ENCODE measurements around the gene TCP11L2. TPM values are rescaled to one million over a fixed set of nuclear protein-coding genes. Genes with fewer than 3 reads are reported as not detected.
A peak's percentile ranks its signal among the peaks of the same experiment; 100 is the strongest.

TCP11L2 gene
- total and polyA plus RNA-seq, 4 donors: 2.5 to 98.1 (median 5.9) TPM

GRCh38 chr12:106358396-106359241, 56.1 kb downstream of the TCP11L2 start:
- no peak for DNase-seq (ENCODE audit: low spot score)
- H3K36me3 ChIP-seq (ENCODE audit: control insufficient read depth in 4 of 4, insufficient read depth in 3 of 4, low read depth in 1 of 4, low read length in 3 of 4): no peaks in the 10 kb centered on the region
- peak overlapping the region; percentile 88 to 90 for H3K27ac ChIP-seq (ENCODE audit: low read depth in 1 of 2, low read length in 2 of 2)
- no peaks in the 10 kb centered on the region for H3K27me3 ChIP-seq (ENCODE audit: control insufficient read depth in 4 of 4, insufficient read depth in 4 of 4, low read length in 3 of 4)
- peaks cover 10 to 43% (median 27%) of the 10 kb centered on the region in 4 donors for H3K4me1 ChIP-seq (ENCODE audit: control insufficient read depth in 4 of 4, insufficient read depth in 4 of 4, low read length in 3 of 4)
- H3K9ac ChIP-seq (ENCODE audit: low read depth in 1 of 2, low read length in 2 of 2): peak overlapping the region; percentile 96 to 98
- H3K9me3 ChIP-seq (ENCODE audit: control insufficient read depth in 4 of 4, low read length in 3 of 4): no peaks in the 10 kb centered on the region
- peak overlapping the region; percentile 73 to 82 (median 74) for H3K4me3 ChIP-seq (ENCODE audit: low read depth in 1 of 3, low read length in 3 of 3)
- WGBS: 29% methylated on average over 17 of the region's 17 CpGs
- TF ChIP-seq HNF4A (conservative IDR thresholded peaks at IDR 0.05): peak; percentile 10 to 32
- TF ChIP-seq JUND (IDR thresholded peaks at IDR 0.05): peak in 1 of 2 donors; percentile 53
- no peak for TF ChIP-seq ZBTB33 (IDR thresholded peaks at IDR 0.05)
- TF ChIP-seq RXRA (IDR thresholded peaks at IDR 0.05): peak in 1 of 2 donors; percentile 33
- TF ChIP-seq YY1 (IDR thresholded peaks at IDR 0.05): peak; percentile 62
- peak; percentile 93 for TF ChIP-seq TAF1 (conservative IDR thresholded peaks at IDR 0.05)
- TF ChIP-seq, protein P1, sequence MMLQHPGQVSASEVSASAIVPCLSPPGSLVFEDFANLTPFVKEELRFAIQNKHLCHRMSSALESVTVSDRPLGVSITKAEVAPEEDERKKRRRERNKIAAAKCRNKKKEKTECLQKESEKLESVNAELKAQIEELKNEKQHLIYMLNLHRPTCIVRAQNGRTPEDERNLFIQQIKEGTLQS (IDR thresholded peaks at IDR 0.05): peak; percentile 18
- TF ChIP-seq HNF4G (IDR thresholded peaks at IDR 0.05): peak; percentile 35
- TF ChIP-seq, protein P2, sequence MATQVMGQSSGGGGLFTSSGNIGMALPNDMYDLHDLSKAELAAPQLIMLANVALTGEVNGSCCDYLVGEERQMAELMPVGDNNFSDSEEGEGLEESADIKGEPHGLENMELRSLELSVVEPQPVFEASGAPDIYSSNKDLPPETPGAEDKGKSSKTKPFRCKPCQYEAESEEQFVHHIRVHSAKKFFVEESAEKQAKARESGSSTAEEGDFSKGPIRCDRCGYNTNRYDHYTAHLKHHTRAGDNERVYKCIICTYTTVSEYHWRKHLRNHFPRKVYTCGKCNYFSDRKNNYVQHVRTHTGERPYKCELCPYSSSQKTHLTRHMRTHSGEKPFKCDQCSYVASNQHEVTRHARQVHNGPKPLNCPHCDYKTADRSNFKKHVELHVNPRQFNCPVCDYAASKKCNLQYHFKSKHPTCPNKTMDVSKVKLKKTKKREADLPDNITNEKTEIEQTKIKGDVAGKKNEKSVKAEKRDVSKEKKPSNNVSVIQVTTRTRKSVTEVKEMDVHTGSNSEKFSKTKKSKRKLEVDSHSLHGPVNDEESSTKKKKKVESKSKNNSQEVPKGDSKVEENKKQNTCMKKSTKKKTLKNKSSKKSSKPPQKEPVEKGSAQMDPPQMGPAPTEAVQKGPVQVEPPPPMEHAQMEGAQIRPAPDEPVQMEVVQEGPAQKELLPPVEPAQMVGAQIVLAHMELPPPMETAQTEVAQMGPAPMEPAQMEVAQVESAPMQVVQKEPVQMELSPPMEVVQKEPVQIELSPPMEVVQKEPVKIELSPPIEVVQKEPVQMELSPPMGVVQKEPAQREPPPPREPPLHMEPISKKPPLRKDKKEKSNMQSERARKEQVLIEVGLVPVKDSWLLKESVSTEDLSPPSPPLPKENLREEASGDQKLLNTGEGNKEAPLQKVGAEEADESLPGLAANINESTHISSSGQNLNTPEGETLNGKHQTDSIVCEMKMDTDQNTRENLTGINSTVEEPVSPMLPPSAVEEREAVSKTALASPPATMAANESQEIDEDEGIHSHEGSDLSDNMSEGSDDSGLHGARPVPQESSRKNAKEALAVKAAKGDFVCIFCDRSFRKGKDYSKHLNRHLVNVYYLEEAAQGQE (IDR thresholded peaks at IDR 0.05): no peak

- H3K27me3 ChIP-seq (ENCODE audit: control insufficient read depth in 4 of 4, insufficient read depth in 4 of 4, low read length in 3 of 4): no peaks in the 10 kb centered on the region
- WGBS: 36% methylated on average over 7 of the region's 7 CpGs
- H3K36me3 ChIP-seq (ENCODE audit: control insufficient read depth in 4 of 4, insufficient read depth in 3 of 4, low read depth in 1 of 4, low read length in 3 of 4): peaks cover 0 to 2% (median 0%) of the 10 kb centered on the region in 4 donors
- no peak overlapping the region for H3K4me3 ChIP-seq (ENCODE audit: low read depth in 1 of 3, low read length in 3 of 3)
- no peaks in the 10 kb centered on the region for H3K9me3 ChIP-seq (ENCODE audit: control insufficient read depth in 4 of 4, low read length in 3 of 4)
- no peak for DNase-seq (ENCODE audit: low spot score)
- H3K4me1 ChIP-seq (ENCODE audit: control insufficient read depth in 4 of 4, insufficient read depth in 4 of 4, low read length in 3 of 4): peaks cover 10 to 43% (median 27%) of the 10 kb centered on the region in 4 donors
- H3K27ac ChIP-seq (ENCODE audit: low read depth in 1 of 2, low read length in 2 of 2): peak overlapping the region; percentile 88 to 90
- H3K9ac ChIP-seq (ENCODE audit: low read depth in 1 of 2, low read length in 2 of 2): peak overlapping the region in 1 of 2 donors; percentile 76
- TF ChIP-seq NR2F2 (IDR thresholded peaks at IDR 0.05): no peak
- peak; percentile 29 for TF ChIP-seq SP1 (IDR thresholded peaks at IDR 0.05)
- TF ChIP-seq RAD21 (IDR thresholded peaks at IDR 0.05): no peak
- TF ChIP-seq, protein P1 (IDR thresholded peaks at IDR 0.05): no peak
- TF ChIP-seq EGR1 (IDR thresholded peaks at IDR 0.05; ENCODE audit: low read depth in 2 of 2): no peak
- peak; percentile 63 for TF ChIP-seq YY1 (IDR thresholded peaks at IDR 0.05)
- peak; percentile 54 to 76 for TF ChIP-seq HNF4A (conservative IDR thresholded peaks at IDR 0.05)
- TF ChIP-seq TAF1 (conservative IDR thresholded peaks at IDR 0.05): peak; percentile 18
- no peak for TF ChIP-seq FOXA1 (IDR thresholded peaks at IDR 0.05)
- TF ChIP-seq JUND (IDR thresholded peaks at IDR 0.05): peak in 1 of 2 donors; percentile 6
- no peak for TF ChIP-seq CTCF (IDR thresholded peaks at IDR 0.05; ENCODE audit: low read depth, low read length, missing input control)
- no peak for TF ChIP-seq ZBTB33 (IDR thresholded peaks at IDR 0.05)
- no peak for TF ChIP-seq GABPA (IDR thresholded peaks at IDR 0.05 in 1 of 2, conservative IDR thresholded peaks at IDR 0.05 in 1 of 2)
- TF ChIP-seq RXRA (IDR thresholded peaks at IDR 0.05): no peak
- peak; percentile 10 for TF ChIP-seq MAX (IDR thresholded peaks at IDR 0.05)
- peak; percentile 51 for TF ChIP-seq FOXA2 (IDR thresholded peaks at IDR 0.05)
Observed at GRCh38 chr12:106359646-106360399, 57.3 kb downstream of the TCP11L2 start.

All from liver (tissue), 9 donors.